OCI-LY1 (cell line): ENCODE measurements around the gene DESI2.

Experiments used
- H2AFZ ChIP-seq: fragments of 200-600 bp; sonication (generic), shearing (Covaris generic); 2 replicates; pipeline ENCODE4 v1.6.0; 2014; ENCODE audit warnings: antibody characterized with exemption, mild to moderate bottlenecking, low read length
- H3F3A ChIP-seq: fragments of 200-600 bp; sonication (generic), shearing (Covaris generic); 2 replicates; pipeline ENCODE4 v1.6.0; 2014; ENCODE audit warnings: mild to moderate bottlenecking, antibody characterized with exemption, low read length, moderate library complexity; ENCODE audit not compliant: insufficient read depth
- H3K27ac ChIP-seq: fragments of 200-600 bp; sonication (generic); 2 replicates; pipeline ENCODE4 v1.5.1; 2014; ENCODE audit warnings: low read length, mixed run types, mild to moderate bottlenecking, low read depth; ENCODE audit not compliant: poor library complexity, severe bottlenecking
- H3K27me3 ChIP-seq: fragments of 200-600 bp; sonication (generic); 2 replicates; pipeline ENCODE4 v1.6.0; 2014; ENCODE audit warnings: antibody characterized with exemption, mild to moderate bottlenecking, low read length, moderate library complexity; ENCODE audit not compliant: insufficient read depth
- H3K36me3 ChIP-seq: fragments of 200-600 bp; sonication (generic); 2 replicates; pipeline ENCODE4 v1.6.1; 2014; ENCODE audit warnings: mild to moderate bottlenecking, antibody characterized with exemption, low read length, moderate library complexity, mixed read lengths; ENCODE audit not compliant: insufficient read depth
- H3K4me1 ChIP-seq: fragments of 200-600 bp; sonication (generic); 2 replicates; pipeline ENCODE4 v1.5.1; 2014; ENCODE audit warnings: mild to moderate bottlenecking, low read length, moderate library complexity; ENCODE audit not compliant: insufficient read depth, severe bottlenecking
- H3K4me2 ChIP-seq: fragments of 200-600 bp; sonication (generic), shearing (Covaris generic); 2 replicates; pipeline ENCODE4 v1.6.1; 2014; ENCODE audit warnings: low read length
- H3K4me3 ChIP-seq: fragments of 200-600 bp; sonication (generic); 2 replicates; pipeline ENCODE4 v1.5.1; 2014; ENCODE audit warnings: low read length, low read depth, mild to moderate bottlenecking, mixed read lengths; ENCODE audit not compliant: poor library complexity, severe bottlenecking
- H3K79me2 ChIP-seq: fragments of 200-600 bp; shearing (Covaris generic); 2 replicates; pipeline ENCODE4 v1.6.1; 2016; ENCODE audit warnings: mixed run types, low read length, mixed read lengths; ENCODE audit not compliant: insufficient read depth
- H3K9ac ChIP-seq: fragments of 200-600 bp; sonication (generic), shearing (Covaris generic); 2 replicates; pipeline ENCODE4 v1.6.1; 2014; ENCODE audit warnings: mild to moderate bottlenecking, low read length, mixed read lengths
- H3K9me2 ChIP-seq: fragments of 200-600 bp; sonication (generic), shearing (Covaris generic); 2 replicates; pipeline ENCODE4 v1.6.1; 2014; ENCODE audit warnings: low read depth, mild to moderate bottlenecking, low read length, mixed read lengths
- H3K9me3 ChIP-seq: fragments of 200-600 bp; shearing (Covaris generic); 2 replicates; pipeline ENCODE4 v1.6.1; 2014; ENCODE audit warnings: low read length, mixed read lengths
- H4K20me1 ChIP-seq: fragments of 200-600 bp; sonication (generic), shearing (Covaris generic); 2 replicates; pipeline ENCODE4 v1.6.0; 2016; ENCODE audit warnings: mild to moderate bottlenecking, low read length; ENCODE audit not compliant: insufficient read depth
- EZH2 ChIP-seq: fragments of 200-600 bp; sonication (generic), shearing (Covaris generic); IDR thresholded peaks from 2 replicates; pipeline ENCODE4 v1.8.0; 2017; ENCODE audit warnings: borderline replicate concordance, mixed run types, mild to moderate bottlenecking, antibody characterized with exemption, low read length, moderate library complexity, mixed read lengths
- TF ChIP-seq, protein P1 (sequence below): fragments of 200-600 bp; sonication (generic), shearing (Covaris generic); IDR thresholded peaks from 2 replicates; pipeline ENCODE4 v1.5.1; 2017; ENCODE audit warnings: mild to moderate bottlenecking, antibody characterized with exemption, low read length, moderate library complexity, mixed read lengths

The DESI2 gene

GRCh38 chr1:244704107-244704506 is 51.2 kb downstream of the DESI2 start:
- Histone ChIP-seq H4K20me1 (no peaks in the 10 kb centered on the region), H3K4me2 (no peak overlapping the region), H2AFZ (no peak overlapping the region), H3K9me2 (no peaks in the 10 kb centered on the region), H3F3A (no peaks in the 10 kb centered on the region; the same call in 1 of the 2 replicates), H3K27me3 (no peaks in the 10 kb centered on the region), H3K79me2 (no peaks in the 10 kb centered on the region), H3K9me3 (no peaks in the 10 kb centered on the region), H3K9ac (no peak overlapping the region), H3K4me3 (no peak overlapping the region), H3K36me3 (peaks cover 60% of the 10 kb centered on the region), H3K27ac (no peak overlapping the region), H3K4me1 (no peaks in the 10 kb centered on the region)
- TF ChIP-seq EZH2, result no peak
- TF ChIP-seq, protein P1, sequence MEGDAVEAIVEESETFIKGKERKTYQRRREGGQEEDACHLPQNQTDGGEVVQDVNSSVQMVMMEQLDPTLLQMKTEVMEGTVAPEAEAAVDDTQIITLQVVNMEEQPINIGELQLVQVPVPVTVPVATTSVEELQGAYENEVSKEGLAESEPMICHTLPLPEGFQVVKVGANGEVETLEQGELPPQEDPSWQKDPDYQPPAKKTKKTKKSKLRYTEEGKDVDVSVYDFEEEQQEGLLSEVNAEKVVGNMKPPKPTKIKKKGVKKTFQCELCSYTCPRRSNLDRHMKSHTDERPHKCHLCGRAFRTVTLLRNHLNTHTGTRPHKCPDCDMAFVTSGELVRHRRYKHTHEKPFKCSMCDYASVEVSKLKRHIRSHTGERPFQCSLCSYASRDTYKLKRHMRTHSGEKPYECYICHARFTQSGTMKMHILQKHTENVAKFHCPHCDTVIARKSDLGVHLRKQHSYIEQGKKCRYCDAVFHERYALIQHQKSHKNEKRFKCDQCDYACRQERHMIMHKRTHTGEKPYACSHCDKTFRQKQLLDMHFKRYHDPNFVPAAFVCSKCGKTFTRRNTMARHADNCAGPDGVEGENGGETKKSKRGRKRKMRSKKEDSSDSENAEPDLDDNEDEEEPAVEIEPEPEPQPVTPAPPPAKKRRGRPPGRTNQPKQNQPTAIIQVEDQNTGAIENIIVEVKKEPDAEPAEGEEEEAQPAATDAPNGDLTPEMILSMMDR, result no peak

DNA sequence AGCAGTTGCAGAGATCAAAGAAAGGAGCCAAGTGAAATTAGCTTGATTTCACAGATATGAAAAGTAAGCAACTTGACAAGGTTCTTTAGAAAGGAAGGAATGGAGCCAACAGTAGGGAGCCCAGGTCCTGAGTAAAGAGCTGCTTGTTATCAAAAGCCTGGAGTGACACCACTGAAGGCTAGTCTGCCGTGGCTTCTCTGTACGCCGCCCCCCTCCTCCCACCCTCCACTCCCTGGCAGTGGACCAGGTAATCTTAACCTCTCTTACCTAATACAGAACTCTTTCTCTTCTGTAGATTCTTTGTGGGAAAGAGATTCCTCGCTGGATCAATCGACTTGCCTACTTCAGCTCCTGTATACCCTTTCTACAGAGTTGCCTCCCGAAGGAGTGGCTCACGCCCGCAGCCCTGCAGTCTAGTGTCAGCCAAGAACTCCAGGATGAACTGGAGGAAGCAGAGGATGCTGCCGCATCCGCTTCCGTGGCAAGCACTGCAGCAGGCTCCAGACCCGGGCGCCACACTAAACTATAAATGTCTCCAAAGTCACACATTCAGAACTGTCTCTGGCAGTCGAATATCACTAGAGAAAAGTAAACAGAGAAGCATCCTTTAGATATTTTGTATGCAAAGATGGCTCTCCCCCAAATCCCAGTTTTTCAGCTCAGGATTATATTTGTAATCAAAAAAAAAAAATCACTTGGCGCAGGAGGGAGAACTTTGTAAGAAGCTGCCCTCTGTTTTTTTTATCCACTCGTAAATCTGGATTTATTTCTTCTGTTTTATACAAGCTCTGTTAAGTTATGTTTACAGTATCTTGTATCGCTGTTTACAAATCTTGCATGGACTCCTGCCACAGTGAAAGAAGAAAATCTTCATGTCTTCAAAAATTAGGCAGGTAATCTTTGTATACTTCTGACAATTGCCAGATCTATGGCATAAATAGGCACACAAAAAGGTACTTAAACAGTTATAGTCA is 52.6 kb downstream of the DESI2 start:
- Histone ChIP-seq H2AFZ (no peak overlapping the region), H3K9me3 (no peaks in the 10 kb centered on the region), H3K9me2 (no peaks in the 10 kb centered on the region), H3K4me3 (no peak overlapping the region), H3K9ac (no peak overlapping the region), H3K4me1 (peaks cover 9% of the 10 kb centered on the region), H3F3A (no peaks in the 10 kb centered on the region; the same call in 1 of the 2 replicates), H4K20me1 (no peaks in the 10 kb centered on the region), H3K36me3 (peaks cover 49% of the 10 kb centered on the region), H3K27me3 (no peaks in the 10 kb centered on the region), H3K27ac (no peak overlapping the region), H3K79me2 (no peaks in the 10 kb centered on the region), H3K4me2 (no peak overlapping the region)
- TF ChIP-seq, protein P1, result no peak
- no peak for TF ChIP-seq EZH2

DNA sequence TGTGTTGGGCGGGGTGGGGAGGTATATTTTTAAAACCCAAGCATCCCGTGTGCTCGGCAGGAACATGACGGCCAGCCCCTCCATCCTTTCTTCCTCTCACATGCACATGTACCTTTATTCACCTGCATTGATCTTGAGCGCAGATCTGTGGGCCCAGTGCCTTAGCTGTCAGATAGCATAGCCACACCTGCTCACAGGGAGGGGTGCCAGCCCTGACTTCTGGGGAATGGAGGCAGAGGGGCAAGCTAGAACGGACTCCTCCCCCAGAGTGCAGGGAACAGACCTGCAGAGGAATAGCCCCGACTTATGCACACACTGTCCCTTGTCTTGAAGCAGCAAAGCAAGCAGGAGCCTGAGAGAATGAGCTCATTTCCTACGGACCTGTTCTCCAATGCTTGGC is 56.1 kb downstream of the DESI2 start:
- no peaks in the 10 kb centered on the region; the same call in 1 of the 2 replicates for H3F3A ChIP-seq
- H3K9me2 ChIP-seq, result no peaks in the 10 kb centered on the region
- H4K20me1 ChIP-seq, result no peaks in the 10 kb centered on the region
- no peak overlapping the region for H3K4me3 ChIP-seq
- no peak for TF ChIP-seq EZH2
- TF ChIP-seq, protein P1, result no peak
- no peaks in the 10 kb centered on the region for H3K79me2 ChIP-seq
- no peak overlapping the region for H2AFZ ChIP-seq
- H3K27ac ChIP-seq, result peak overlapping the region; percentile 14
- H3K4me1 ChIP-seq, result peaks cover 30% of the 10 kb centered on the region
- H3K36me3 ChIP-seq, result peaks cover 30% of the 10 kb centered on the region; the same call in 1 of the 2 replicates
- no peak overlapping the region for H3K4me2 ChIP-seq
- H3K27me3 ChIP-seq, result no peaks in the 10 kb centered on the region
- H3K9ac ChIP-seq, result no peak overlapping the region
- H3K9me3 ChIP-seq, result no peaks in the 10 kb centered on the region
